ENCODE results near the gene UBXN6.

UBXN6 gene, protein sequence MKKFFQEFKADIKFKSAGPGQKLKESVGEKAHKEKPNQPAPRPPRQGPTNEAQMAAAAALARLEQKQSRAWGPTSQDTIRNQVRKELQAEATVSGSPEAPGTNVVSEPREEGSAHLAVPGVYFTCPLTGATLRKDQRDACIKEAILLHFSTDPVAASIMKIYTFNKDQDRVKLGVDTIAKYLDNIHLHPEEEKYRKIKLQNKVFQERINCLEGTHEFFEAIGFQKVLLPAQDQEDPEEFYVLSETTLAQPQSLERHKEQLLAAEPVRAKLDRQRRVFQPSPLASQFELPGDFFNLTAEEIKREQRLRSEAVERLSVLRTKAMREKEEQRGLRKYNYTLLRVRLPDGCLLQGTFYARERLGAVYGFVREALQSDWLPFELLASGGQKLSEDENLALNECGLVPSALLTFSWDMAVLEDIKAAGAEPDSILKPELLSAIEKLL

DNA sequence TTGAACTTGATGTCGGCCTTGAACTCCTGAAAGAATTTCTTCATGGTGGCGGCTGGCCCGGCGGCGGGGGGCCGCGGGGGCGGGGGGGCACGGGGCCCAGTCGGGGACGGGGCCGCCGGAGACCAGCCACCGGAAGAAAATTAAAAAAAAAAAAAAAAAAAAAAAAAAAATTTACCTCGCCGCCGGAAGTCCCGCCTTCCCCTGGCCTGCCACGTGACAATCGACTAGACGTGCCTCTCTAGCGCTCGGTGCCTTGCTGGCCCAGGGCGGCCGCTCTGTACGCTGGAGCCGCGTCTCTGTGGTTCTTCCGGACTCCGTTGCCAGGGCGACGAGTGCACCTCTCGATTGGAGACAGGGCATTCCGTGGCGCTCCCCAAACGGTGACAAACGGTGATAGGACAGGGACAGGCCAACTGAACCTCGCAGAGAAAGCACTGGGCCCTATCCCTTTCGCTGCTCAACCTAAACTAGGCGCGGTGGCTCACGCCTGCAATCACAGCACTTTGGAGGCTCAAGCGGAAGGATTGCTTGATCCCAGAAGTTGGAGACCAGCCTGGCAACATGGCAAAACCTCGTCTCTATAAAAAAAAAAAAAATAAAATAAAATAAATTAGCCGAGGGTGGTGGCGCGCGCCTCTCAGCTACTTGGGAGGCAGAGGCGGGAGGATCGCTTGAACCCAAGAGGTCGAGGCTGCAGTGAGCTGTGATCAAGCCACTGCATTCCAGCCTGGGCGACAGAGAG is at the start of gene UBXN6:
TSS of gene UBXN6 (minus strand) at position 141 of the 742 bp plus-strand sequence. CDS start at position 44, 97 bp downstream.
- DNase-seq: peak; percentile 98

DNA sequence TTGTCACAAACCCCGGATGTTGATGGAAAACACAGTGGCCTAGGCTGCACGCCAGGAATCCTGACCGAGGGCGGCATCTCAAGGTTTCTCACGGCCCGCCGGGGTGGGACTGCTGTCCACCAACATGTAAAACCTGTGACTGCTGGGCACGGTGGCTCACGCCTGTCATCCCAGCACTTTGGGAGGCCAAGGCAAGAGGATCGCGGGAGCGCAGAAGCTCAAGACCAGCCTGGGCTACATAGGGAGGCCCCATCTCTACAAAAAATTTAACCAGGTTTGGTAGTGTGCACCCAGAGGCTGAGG is 49.5 kb upstream of the UBXN6 start:
- DNase-seq: no peak

DNA sequence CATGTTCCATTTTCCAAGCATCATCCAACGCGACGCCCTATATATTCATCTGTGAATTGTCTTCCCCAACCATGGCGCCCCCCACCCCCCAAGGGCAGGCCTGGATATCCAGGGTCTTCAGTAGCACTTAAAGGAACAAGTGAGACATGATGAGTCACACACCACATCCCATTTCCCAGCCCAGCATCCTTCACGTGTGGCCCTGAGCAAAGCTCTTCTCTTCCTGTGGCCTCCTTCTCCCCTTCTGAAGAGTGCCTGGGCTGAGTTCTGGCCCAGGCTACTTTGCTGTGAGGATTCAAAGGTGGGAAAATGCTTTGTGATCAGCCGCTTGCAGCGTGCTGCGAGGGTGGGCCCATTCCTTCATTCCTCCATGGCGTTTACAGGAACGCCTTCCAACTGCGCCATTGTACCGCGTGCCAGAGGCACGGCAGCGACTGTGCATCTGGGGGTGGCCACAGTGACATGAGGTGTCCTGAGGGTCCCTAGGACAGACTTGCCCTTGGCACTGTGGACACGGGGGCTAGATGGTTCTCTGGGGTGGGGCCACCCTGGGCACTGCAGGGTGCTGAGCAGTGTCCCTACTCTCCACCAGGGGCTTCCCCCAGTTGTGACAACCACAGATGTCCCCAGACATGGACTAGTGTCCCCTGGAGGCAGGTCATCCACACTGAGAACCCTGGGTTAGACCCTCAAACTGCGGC is 49.0 kb upstream of the UBXN6 start:
- DNase-seq: no peak

DNA sequence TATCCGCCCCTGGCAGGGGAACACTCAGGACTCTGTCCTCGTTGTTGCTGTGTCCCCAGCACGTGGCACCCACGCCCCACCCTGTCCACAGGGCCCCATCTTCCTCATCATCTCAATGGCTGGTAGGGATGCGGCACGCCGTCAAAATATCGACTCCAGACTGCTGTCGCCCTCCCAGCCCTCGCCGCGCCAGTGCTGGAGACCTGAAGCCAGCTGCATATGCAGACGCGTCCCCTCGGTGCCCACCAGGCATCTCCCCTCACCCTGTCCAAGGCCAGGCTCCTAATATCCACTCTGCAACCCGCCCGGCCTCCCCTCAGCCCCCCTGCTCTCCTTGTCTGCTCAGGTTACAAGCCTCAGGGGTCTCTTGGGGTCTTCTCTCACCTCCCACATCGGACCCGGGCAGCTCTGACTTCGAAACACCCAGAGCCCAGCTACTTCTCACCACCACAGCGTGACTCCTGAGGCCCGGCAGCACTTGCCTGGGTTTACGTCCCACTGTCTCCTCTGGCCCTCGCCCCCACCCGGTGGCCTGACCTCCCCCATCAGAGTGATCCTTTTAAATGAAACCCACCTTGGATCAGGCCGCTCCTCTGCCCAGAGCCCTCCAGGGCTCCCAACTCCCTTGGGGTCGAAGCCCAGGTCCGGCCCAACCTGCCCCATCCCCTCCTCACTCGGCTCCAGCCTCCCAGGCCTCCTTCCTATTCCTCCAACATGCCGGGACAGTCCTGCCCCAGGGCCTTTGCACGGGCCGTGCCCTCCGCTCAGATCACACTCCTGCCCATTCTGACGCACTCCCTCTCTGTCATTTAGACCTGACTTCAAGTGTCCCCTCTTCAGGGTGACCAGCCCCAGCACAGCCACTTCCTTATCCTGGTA is 48.2 kb upstream of the UBXN6 start:
- DNase-seq: no peak

DNA sequence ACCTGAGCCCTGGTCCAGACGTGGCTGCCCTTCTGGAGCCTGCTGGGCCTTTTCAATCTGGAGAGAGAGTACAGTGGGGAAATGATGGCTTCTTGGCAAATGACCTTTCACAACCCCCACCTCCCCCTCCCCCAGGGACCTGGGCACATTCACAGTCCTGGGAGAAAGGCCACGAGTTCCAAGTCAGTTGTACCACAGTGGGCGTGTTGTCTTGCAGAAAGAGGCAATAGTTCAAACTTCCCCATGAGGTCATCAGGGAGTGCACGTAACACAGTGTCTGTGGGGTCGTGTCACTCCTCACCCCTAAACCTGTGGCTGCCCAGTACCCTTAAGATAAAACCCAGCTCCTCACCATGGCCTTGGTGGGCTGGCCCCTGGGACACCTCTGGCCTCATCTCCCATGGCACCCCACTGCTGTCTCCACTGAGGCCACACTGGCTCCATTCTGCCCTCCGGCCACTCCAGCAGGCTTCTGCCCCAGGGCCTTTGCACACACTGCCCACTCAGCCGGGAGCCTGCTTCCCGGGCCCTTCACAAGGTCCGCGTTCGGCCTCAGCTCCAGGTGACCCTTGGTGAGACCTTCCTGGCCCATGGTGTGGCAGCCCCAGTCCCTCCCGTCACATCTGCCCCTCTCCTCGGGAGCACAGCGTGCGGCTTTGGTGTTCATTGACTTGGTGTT is 47.4 kb upstream of the UBXN6 start:
- DNase-seq: no peak

DNA sequence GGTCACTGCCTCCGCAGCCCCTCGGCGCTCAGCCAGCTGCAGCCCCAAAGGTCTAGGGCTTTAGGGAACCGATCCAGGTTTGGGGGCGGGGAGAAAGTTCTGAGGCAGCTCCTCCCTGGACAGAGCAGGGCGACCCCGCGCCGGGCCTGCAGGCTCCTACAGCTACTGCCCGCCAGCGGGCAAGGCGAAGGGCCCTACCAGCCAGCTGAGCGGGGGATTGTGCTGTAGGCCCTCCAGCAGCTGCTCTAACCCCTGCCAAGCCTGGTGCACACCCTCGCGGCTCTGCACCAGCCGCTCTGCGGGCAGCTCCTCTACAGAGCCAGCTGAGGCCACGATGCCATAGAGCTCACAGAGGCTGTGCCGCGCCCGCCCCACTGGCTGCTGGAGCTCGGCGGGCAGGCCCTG is 46.7 kb upstream of the UBXN6 start:
- DNase-seq: peak; percentile 69

DNA sequence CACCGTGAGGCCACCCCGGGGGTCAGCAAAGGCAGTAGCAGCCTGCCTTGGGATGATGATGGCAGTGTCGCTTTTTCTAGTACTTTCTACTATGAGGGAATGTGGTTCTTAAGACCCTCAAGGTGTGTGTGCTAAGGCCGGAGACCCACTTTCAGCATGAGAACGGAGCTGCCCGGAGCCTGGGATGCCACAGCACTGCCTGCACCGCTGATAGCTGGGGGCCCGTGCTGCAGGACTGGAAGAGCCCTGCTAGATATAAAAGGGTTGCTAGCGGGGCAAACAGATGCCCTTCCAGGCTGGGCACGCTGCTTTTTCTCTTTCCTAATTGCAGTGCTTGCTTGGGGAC is 46.2 kb upstream of the UBXN6 start:
- no peak for DNase-seq

DNA sequence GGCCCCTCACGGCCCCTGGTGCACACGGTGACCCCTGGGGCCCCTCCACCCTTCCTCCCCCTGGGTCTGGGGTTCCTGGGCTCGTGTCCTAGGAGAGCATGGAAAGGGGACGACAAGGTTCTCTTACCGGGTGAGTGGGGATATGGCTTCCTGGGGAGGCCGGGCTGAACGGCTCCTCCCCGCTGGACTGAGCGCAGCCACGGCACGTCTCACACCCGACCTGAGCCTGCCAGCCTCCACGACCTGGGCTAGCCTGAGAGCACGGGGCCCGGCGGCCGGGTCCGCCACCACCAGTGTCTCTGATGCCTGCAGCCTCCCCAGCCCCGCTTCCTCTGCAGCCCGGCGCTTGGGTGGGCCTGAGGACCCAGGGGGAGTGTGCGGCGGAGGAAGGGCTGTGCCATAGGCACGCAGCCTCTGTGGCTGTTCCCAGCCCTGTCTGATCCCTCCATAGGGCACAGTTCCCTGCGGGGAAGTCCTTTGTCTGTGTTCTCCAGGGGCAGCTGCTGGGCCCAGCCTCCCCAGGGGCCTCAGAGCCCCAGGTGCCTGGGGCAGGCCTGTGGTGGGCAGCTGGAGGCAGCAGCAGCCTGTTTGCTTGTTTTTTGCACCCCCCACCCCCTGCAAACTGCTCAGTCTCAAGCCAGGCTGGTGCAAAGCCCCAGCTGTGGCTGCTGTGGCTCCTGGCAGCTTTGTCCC is 45.7 kb upstream of the UBXN6 start:
- DNase-seq: no peak

DNA sequence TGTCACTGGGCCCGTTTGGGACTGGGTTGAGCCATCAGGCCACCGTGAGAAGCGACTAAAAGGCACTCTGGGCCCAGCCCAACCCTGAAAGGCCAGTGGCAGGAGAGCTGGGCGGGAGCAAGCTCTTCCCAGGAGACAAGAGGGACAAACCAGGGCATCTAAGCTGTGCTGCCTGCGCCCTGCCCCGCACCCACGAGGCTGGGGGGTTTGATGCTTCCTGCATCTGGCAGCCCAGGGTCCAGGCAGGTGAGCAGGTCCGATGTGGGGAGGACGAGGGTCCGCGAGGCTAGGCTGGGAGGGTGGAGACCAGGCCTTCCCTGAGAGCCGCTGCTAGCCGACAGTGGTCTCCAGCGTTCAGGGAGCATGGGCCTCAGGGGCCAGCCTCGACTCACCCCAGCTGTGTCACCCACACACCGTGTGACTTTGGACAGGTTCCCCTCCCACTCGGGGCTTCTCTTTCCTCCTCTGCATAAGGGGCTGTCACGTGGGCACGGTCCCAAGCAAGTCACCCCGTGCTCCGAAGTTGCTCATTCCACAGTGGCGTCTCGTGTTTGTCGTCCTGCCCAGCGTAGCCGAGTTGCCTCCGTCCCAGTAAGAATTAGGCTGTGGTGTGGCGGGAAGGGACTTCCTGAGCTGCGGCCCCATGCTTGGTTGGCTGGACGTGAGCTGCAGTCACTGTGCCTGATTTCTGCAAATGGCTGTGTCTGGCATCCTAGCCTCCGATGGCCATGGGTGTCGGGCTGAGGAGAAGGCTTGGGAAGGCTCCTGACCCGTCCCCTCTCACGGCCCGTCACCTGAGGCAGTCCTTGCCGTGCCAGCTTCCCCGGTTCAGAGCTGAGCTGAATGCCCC is 44.9 kb upstream of the UBXN6 start:
- DNase-seq: no peak

DNA sequence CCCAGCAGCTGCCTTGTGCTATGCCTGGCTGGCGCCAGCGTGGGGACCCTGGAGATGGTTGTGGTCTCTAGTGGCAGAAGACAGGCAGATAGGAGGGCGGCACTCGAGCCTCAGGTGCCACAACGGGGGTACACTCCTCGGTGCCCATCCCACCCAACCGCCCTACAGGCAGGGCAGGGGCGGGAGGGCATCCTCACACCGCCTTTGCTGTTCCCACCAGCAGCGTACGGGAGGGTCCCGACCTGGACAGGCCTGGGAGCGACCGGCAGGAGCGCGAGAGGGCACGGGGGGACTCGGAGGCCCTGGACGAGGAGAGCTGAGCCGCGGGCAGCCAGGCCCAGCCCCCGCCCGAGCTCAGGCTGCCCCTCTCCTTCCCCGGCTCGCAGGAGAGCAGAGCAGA is 44.1 kb upstream of the UBXN6 start:
- DNase-seq: no peak

DNA sequence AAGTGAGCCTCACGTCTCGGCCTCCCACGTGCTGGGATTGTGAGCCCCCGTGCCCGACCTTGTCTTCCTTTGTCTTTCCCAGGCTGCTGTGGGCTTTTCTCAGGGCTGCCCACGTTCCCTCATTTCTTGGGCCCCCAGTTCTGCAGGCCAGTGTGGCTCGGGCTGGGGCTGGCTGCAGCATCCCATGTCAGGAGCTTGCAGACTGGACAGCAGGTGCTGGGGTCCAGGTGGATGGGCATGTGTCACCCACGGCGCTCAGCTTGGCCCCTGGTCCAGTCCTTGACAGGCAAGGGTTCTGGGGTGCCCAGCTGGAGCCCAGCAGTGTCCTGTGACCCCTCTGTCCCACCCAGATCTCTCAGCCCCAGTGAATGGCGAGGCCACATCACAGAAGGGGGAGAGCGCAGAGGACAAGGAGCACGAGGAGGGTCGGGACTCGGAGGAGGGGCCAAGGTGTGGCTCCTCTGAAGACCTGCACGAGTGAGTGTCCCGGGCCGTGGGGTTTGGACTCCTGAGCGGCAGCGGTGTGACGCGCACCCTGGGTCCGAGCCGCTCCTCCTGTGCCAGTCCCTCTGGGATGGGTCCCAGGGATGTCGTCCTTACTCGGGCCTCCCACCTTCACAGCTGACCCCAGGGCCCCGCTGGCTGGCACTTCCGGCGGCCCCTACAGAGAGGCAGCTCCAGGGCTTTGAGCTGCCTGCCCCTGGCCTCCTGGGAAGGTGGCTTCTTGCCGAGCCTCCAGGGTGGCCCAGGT is 43.4 kb upstream of the UBXN6 start:
- no peak for DNase-seq

DNA sequence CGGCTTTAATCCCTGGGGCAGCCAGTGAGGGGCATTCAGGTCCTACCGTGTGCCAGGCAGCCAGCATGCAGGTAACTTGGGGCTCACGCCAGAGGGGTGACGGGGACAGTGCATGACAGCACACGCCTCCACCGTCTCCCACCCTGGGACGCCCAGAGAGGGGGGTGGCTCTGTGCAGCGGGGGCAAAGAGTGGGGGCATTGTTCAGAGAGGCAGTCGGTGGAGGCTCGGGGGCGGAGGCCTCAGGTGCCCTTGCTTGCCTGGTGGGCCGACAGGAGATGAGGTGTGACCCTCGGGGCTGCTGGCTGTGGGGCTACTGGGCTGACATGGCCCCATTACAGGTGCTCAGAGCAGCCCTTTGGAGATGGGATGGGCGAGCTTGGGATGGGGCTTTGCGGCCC is 42.3 kb upstream of the UBXN6 start:
- no peak for DNase-seq

DNA sequence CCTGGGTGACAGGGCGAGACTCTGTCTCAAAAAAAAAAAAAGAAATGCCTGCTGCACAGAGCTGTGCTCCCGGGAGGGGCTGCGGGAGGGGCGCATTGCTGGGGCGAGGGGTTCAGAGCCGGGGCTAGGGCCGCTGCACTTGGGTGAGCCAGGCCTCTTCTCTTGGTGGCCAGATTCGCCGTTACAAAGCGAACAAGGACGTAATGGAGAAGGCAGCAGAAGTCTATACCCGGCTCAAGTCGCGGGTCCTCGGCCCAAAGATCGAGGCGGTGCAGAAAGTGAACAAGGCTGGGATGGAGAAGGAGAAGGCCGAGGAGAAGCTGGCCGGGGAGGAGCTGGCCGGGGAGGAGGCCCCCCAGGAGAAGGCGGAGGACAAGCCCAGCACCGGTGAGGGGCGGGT is 41.7 kb upstream of the UBXN6 start:
- no peak for DNase-seq

DNA sequence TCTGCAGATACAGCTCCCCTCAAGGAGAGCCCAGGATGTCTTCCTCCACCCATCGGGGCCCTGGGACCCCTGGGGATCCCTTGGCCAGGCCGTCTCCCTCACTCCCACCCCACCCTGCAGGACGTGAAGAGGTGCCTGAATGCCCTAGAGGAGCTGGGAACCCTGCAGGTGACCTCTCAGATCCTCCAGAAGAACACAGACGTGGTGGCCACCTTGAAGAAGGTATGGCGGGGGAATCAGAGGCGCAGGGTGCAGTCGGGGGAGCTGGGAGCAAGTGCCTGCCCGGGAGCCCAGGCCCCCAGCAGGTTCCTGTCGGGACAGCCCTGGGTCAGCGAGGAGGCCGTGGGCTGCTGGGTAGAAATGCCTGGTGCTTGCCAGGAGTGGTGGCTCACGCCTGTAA is 41.1 kb upstream of the UBXN6 start:
- DNase-seq: no peak

DNA sequence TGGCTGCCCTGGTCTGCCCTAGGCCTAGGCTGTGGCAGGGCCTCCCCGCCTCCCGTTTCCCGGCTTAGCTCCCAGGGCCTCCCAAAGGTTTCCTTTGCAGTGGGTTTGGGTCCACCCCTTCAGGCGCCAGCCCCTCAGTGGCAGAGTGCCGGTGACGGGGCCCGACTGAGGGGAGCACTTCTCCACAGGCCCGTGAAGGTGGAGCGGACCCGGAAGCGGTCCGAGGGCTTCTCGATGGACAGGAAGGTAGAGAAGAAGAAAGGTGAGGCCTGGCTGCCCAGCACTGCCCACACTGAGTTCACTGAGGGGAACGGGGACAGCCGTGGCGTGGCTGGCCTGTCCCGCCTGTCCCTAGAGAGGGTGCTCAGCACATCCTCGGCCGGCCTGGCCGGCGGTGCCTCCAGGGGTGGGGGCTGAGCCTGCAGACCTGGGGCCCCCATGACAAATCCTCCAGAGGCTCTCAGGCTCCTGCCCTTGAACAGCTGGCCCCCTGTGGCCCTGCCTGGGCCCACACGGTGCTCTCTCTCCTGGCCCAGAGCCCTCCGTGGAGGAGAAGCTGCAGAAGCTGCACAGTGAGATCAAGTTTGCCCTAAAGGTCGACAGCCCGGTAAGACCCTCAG is 40.3 kb upstream of the UBXN6 start:
- DNase-seq: no peak

DNA sequence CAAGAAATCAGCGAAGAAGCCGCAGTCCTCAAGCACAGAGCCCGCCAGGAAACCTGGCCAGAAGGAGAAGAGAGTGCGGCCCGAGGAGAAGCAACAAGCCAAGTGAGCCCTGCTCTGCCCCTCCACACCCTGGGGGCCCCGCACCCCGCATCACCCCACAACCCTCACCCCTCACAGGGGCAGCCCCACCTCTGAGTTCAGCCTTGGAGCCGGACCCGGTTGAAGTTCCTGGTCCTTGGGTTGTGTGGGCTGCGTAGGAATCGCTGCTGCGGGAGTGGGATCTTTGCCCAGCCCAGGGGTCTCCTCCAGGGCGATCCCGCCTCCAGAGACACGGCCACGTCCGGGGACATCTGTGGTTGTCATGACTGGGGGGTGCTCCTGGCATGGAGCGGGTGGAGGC is 38.7 kb upstream of the UBXN6 start:
- DNase-seq: no peak

DNA sequence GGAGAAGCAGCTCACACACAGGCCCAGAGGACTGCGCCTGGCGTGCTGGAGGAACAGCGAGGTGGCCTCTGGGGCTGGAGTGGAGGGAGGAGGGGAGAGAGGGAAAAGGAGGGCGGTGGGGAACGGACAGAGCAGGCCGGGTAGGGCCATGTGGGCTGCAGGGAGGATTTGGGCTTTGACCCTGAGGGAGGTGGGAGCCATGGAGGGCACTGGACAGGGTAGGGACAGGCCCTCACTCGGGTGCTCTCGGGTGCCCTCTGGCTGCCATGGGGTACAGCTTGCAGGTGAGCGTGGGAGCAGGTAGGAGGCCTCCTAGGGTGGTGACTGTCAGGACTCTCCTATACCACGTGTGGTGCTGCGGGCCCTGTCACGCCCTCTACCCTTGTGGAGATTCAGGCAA is 37.9 kb upstream of the UBXN6 start:
- DNase-seq: no peak

DNA sequence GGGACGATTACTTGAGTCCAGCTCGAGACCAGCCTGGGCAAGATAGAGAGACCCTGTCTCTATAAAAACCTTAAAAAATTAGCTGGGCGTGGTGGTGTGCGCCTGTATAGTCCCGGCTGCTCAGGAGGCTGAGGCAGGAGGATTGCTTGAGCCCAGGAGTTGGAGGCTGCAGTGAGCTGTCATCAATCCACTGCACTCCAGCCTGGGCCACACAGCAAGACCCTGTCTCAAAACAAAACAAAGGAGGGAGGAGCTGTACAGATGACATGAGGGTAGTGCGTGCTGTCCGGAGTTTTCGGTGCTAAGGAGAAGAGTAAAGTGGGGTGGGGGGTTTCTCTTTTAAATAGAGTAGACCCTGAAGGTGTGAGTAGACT is 37.1 kb upstream of the UBXN6 start:
- DNase-seq: no peak

DNA sequence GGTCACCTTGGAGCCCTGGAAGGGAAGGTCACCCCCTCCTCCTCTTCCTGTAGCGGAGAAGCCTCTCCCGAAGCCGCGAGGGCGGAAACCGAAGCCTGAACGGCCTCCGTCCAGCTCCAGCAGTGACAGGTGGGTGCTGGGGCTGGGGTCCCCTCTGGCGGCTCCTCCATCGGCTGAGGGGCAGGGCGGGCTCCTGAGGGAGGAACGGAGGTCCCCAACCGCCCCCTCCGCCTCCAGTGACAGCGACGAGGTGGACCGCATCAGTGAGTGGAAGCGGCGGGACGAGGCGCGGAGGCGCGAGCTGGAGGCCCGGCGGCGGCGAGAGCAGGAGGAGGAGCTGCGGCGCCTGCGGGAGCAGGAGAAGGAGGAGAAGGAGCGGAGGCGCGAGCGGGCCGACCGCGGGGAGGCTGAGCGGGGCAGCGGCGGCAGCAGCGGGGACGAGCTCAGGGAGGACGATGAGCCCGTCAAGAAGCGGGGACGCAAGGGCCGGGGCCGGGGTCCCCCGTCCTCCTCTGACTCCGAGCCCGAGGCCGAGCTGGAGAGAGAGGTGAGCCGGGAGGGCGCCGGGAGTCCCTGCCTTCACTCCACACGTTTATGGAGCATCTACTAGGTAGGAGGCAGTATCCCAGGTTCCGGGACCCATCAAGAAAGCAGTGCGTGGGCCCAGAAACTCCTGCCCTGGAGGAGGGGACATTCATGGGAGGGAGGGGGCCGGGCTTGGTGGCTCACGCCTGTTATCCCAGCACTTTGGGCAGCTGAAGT is 36.5 kb upstream of the UBXN6 start:
- no peak for DNase-seq
